HepG2 (cell line): ENCODE measurements around the gene DARS2. TPM values are rescaled to one million over a fixed set of nuclear protein-coding genes. Genes with fewer than 3 reads are reported as not detected.

Source experiments
- ATAC-seq: fragments of 200-7000 bp; cut with Tn5 transposase; 3 replicates; pipeline ENCODE4 v1.9.1; 2020; ENCODE audit warnings: mild to moderate bottlenecking, moderate library complexity
- BruUV-seq: library from RNA; stranded (reverse); fragments of 400-500 nt; replicated peaks from 2 replicates; lab custom pipeline; 2021; lab: Mats Ljungman, UMichigan
- CTCF ChIA-PET: fragments of 300-600 bp; formaldehyde crosslinking; extraction: SDS; loops from one replicate; lab custom pipeline; 2021; ENCODE audit warnings: low total read pairs, inconsistent platforms, low intra/inter-chr PET ratio; lab: Yijun Ruan, JAX
- POLR2A ChIA-PET: fragments of 350-600 bp; sonication (Branson Sonifier 250); formaldehyde crosslinking; loops from one replicate; lab custom pipeline; 2020; ENCODE audit warnings: antibody characterized with exemption, inconsistent platforms; lab: Yijun Ruan, JAX
- DNase-seq: peaks from one replicate; pipeline ENCODE4 v3.0.0-alpha.2; 2015; ENCODE audit warnings: low spot score
- FAIRE-seq: peaks from 3 replicates; lab custom pipeline; 2011; peaks lifted over from hg19 to GRCh38; lab: Jason Lieb, UNC
- H2AFZ ChIP-seq: one replicate; pipeline ENCODE4 v1.6.1; 2011; ENCODE audit warnings: low read length, inconsistent platforms
- H3K27ac ChIP-seq: fragments of 300-600 bp; 3 replicates; pipeline ENCODE4 v1.8.0; 2011; ENCODE audit warnings: mixed run types, mild to moderate bottlenecking, mixed read lengths, low read length, inconsistent platforms; ENCODE audit not compliant: insufficient read depth; ENCODE audit errors: extremely low read length
- H3K27me3 ChIP-seq, 2 experiments: fragments of 200-600 bp in 1 of 2; 2 replicates in 1 of 2; 3 replicates in 1 of 2; pipeline versions ENCODE4 v1.6.0 to v1.8.0; 2011; ENCODE audit warnings: low read length in 2 of 2, mild to moderate bottlenecking in 2 of 2, moderate library complexity in 2 of 2, inconsistent platforms in 1 of 2; ENCODE audit not compliant: insufficient read depth in 2 of 2, control insufficient read depth in 1 of 2
- H3K36me3 ChIP-seq, 2 experiments: fragments of 200-600 bp in 1 of 2; replicated peaks in 1 of 2; 2 replicates in 1 of 2; 3 replicates in 1 of 2; pipeline versions ENCODE4 v1.5.1 to v1.8.0; 2011; ENCODE audit warnings: low read length in 2 of 2, inconsistent platforms in 1 of 2; ENCODE audit not compliant: insufficient read depth in 2 of 2, control insufficient read depth in 1 of 2
- H3K4me1 ChIP-seq: 2 replicates; pipeline ENCODE4 v1.5.1; 2012; ENCODE audit warnings: low read length, inconsistent platforms; ENCODE audit not compliant: insufficient read depth
- H3K4me2 ChIP-seq: 2 replicates; pipeline ENCODE4 v1.6.0; 2011; ENCODE audit warnings: low read depth, low read length, inconsistent platforms
- H3K4me3 ChIP-seq, 3 experiments: fragments of 200-600 bp in 1 of 3; sonication (generic), shearing (Covaris generic) in 1 of 3; replicated peaks in 1 of 3; 2 replicates each; pipeline ENCODE4 v1.5.1; 2011 to 2016; ENCODE audit warnings: low read length in 3 of 3, inconsistent platforms in 2 of 3, low read depth in 2 of 3, mild to moderate bottlenecking in 2 of 3, control low read depth in 1 of 3, mixed read lengths in 1 of 3; ENCODE audit not compliant: insufficient read depth in 1 of 3
- H3K79me2 ChIP-seq: one replicate; pipeline ENCODE4 v1.6.1; 2011; ENCODE audit warnings: low read length, inconsistent platforms; ENCODE audit not compliant: insufficient read depth
- H3K9ac ChIP-seq: 2 replicates; pipeline ENCODE4 v1.6.0; 2011; ENCODE audit warnings: mild to moderate bottlenecking, low read depth, low read length, inconsistent platforms; ENCODE audit not compliant: insufficient read depth
- H3K9me3 ChIP-seq: 2 replicates; pipeline ENCODE4 v1.5.1; 2012; ENCODE audit warnings: mild to moderate bottlenecking, low read length
- H4K20me1 ChIP-seq: 2 replicates; pipeline ENCODE4 v1.6.0; 2011; ENCODE audit warnings: inconsistent platforms, mild to moderate bottlenecking, low read length, moderate library complexity; ENCODE audit not compliant: insufficient read depth
- ATF7 ChIP-seq, 2 experiments: fragments of 450-650 bp in 1 of 2; sonication (generic) in 1 of 2; formaldehyde crosslinking in 1 of 2; IDR thresholded peaks; 2 replicates each; pipeline versions ENCODE4 v1.4.0 to v1.6.1; 2016 to 2020; ENCODE audit warnings: antibody characterized with exemption in 1 of 2, mild to moderate bottlenecking in 1 of 2, missing genetic modification reagents in 1 of 2
- FUBP1 ChIP-seq: sonication (generic); formaldehyde crosslinking; IDR thresholded peaks from 2 replicates; pipeline ENCODE4 v1.5.1; 2020; ENCODE audit warnings: missing genetic modification reagents, mild to moderate bottlenecking, borderline replicate concordance
- GPN1 ChIP-seq: sonication (generic); formaldehyde crosslinking; IDR thresholded peaks from 2 replicates; pipeline ENCODE4 v1.5.1; 2020; ENCODE audit warnings: missing genetic modification reagents, borderline replicate concordance
- IRF9 ChIP-seq: sonication (generic); formaldehyde crosslinking; IDR thresholded peaks from 2 replicates; pipeline ENCODE4 v1.8.0; 2022; ENCODE audit warnings: missing genetic modification reagents, mild to moderate bottlenecking, borderline replicate concordance
- KDM2A ChIP-seq: sonication (generic); formaldehyde crosslinking; IDR thresholded peaks from 2 replicates; pipeline ENCODE4 v1.4.0; 2020; ENCODE audit warnings: low read depth, missing genetic modification reagents, borderline replicate concordance
- PRDM15 ChIP-seq: sonication (generic); formaldehyde crosslinking; IDR thresholded peaks from 2 replicates; pipeline ENCODE4 v1.4.0; 2020; ENCODE audit warnings: missing genetic modification reagents
- SMC3 ChIP-seq: IDR thresholded peaks from 2 replicates; pipeline ENCODE4 v1.6.1; 2011; ENCODE audit warnings: low read length, improper control_type of control experiment
- SNAPC2 ChIP-seq: sonication (generic); formaldehyde crosslinking; IDR thresholded peaks from 2 replicates; pipeline ENCODE4 v1.8.1; 2022; ENCODE audit warnings: mild to moderate bottlenecking, missing genetic modification reagents
- TRAFD1 ChIP-seq: sonication (generic); formaldehyde crosslinking; IDR thresholded peaks from 2 replicates; pipeline ENCODE4 v1.5.1; 2020; ENCODE audit warnings: missing genetic modification reagents, mild to moderate bottlenecking, borderline replicate concordance
- XRCC5 ChIP-seq: fragments of 200-400 bp; formaldehyde crosslinking; optimal IDR thresholded peaks from 2 replicates; pipeline ENCODE3; 2017; ENCODE audit warnings: mild to moderate bottlenecking, low read length
- ZNF34 ChIP-seq: sonication (generic); formaldehyde crosslinking; IDR thresholded peaks from 2 replicates; pipeline ENCODE4 v1.4.0; 2020; ENCODE audit warnings: mild to moderate bottlenecking, missing genetic modification reagents, borderline replicate concordance
- ZNF619 ChIP-seq: sonication (generic); formaldehyde crosslinking; IDR thresholded peaks from 2 replicates; pipeline ENCODE4 v1.4.0; 2020; ENCODE audit warnings: mild to moderate bottlenecking, missing genetic modification reagents
- ZNF670 ChIP-seq: sonication (generic); formaldehyde crosslinking; IDR thresholded peaks from 2 replicates; pipeline ENCODE4 v1.8.0; 2022; ENCODE audit warnings: mild to moderate bottlenecking, missing genetic modification reagents, borderline replicate concordance
- WGBS: methylation state at CpG from one replicate; pipeline ENCODE4 v1.1.6; 2017; ENCODE audit warnings: low lambda C conversion rate; 5-methylcytosine and 5-hydroxymethylcytosine counted together
- in situ Hi-C: cut with HindIII; loops from 2 replicates; pipeline ENCODE4 v1.10.0; 2017; ENCODE audit warnings: low pct_unique_long_range_greater_than_20kb; ENCODE audit not compliant: extremely low pct_ligation_motif_present
- intact Hi-C: fragments of 100-400 bp; cut with micrococcal nuclease; formaldehyde crosslinking; loops from one replicate; pipeline ENCODE4 v1.10.0; 2022; ENCODE audit not compliant: unreplicated experiment
- polyA plus RNA-seq, 8 experiments: library from polyadenylated mRNA; depleted of rRNA in 3 of 8; stranded (reverse) in 7 of 8; unstranded in 1 of 8; fragments of >200 nt; fragmentation: Illumina TruSeq in 4 of 8; extraction: Trizol in 4 of 8; gene quantifications; 2 replicates each; pipeline versions ENCODE4 v1.2.1 to v1.2.3, GENCODE V29; 2011 to 2016; ENCODE audit warnings: low read depth in 4 of 8, missing spikeins in 1 of 8, mixed read lengths in 1 of 8; ENCODE audit not compliant: insufficient read depth in 1 of 8
- total RNA-seq, 5 experiments: library from RNA; depleted of rRNA; stranded (reverse); fragments of >200 nt; fragmentation: Illumina TruSeq; extraction: Trizol; gene quantifications; 2 replicates each; pipeline ENCODE4 v1.2.3, GENCODE V29; 2016; ENCODE audit warnings: low read depth in 1 of 5
- TF ChIP-seq, protein P1 (sequence below): sonication (generic); formaldehyde crosslinking; IDR thresholded peaks from 2 replicates; pipeline ENCODE4 v1.4.0; 2020; ENCODE audit warnings: missing genetic modification reagents

Gene DARS2
- total and polyA plus RNA-seq, 2 of the 13 experiments (the other 11 are each of a cell fraction or from before 2014, with no cell fraction given), result 17.6 to 27.7 TPM

DNA sequence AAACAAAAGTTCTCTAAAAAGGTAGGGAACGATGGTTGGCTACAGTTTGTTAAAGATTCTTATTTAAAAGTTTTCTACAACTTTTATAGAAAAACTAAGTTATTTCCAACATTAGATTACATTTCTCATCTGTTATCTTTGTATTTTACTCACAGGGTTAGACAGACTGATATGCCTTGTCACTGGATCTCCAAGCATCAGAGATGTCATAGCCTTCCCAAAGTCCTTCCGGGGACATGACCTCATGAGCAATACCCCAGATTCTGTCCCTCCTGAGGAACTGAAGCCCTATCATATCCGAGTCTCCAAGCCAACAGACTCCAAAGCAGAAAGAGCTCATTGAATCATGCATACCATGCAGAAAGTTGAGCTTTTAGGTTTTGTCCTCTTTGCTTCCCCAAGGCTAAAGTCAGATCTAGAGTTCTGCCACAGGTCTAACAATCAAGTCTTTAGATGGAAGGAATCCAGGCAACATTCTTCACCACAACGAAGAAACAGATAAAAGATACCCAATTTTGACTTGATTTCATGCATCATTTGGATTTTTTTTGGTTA, 33.0 kb downstream of the DARS2 start:
- Histone ChIP-seq H3K9me3 (no peaks in the 10 kb centered on the region), H3K27ac (no peak overlapping the region), H3K9ac (no peak overlapping the region), H2AFZ (no peak overlapping the region), H3K4me1 (no peaks in the 10 kb centered on the region), H3K4me2 (no peak overlapping the region), H3K36me3 (peaks cover 11 to 35% of the 10 kb centered on the region in 2 experiments), H3K79me2 (no peaks in the 10 kb centered on the region), H3K4me3 (no peak overlapping the region), H3K27me3 (no peaks in the 10 kb centered on the region), H4K20me1 (no peaks in the 10 kb centered on the region; the same call in 1 of the 2 replicates)
- POLR2A ChIA-PET, result interaction anchor here (2.3 kb wide), 1 partner anchor 10 kb away, joined by 9 read pairs; the partner anchor contains the start of genes GAS5 and ZBTB37
- FAIRE-seq (no peak), ATAC-seq (peak; percentile 7; the same call in 1 of the 3 replicates), DNase-seq (no peak)
- CTCF ChIA-PET, result no interaction called here
- intact Hi-C loops, result no loop called here
- in situ Hi-C loops, result no loop called here
- BruUV-seq, result no TSS peak
- WGBS, result 96% methylated on average over 4 of the region's 4 CpGs
- TF ChIP-seq ZNF34 (CRISPR knock-in tag), result no peak
- no peak for TF ChIP-seq KDM2A (CRISPR knock-in tag)
- TF ChIP-seq, protein P1, sequence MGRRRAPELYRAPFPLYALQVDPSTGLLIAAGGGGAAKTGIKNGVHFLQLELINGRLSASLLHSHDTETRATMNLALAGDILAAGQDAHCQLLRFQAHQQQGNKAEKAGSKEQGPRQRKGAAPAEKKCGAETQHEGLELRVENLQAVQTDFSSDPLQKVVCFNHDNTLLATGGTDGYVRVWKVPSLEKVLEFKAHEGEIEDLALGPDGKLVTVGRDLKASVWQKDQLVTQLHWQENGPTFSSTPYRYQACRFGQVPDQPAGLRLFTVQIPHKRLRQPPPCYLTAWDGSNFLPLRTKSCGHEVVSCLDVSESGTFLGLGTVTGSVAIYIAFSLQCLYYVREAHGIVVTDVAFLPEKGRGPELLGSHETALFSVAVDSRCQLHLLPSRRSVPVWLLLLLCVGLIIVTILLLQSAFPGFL (CRISPR knock-in tag), result no peak
- TF ChIP-seq SNAPC2 (CRISPR knock-in tag), result no peak
- TF ChIP-seq TRAFD1 (CRISPR knock-in tag), result no peak
- no peak for TF ChIP-seq ZNF670 (CRISPR knock-in tag)
- TF ChIP-seq GPN1 (CRISPR knock-in tag), result no peak
- no peak for TF ChIP-seq SMC3
- TF ChIP-seq PRDM15 (CRISPR knock-in tag), result no peak
- TF ChIP-seq ZNF619 (CRISPR knock-in tag), result no peak
- TF ChIP-seq XRCC5, result no peak
- no peak for TF ChIP-seq IRF9 (CRISPR knock-in tag)
- no peak for TF ChIP-seq FUBP1 (CRISPR knock-in tag)
- TF ChIP-seq ATF7 (IDR thresholded peaks at IDR 0.05), result no peak
- TF ChIP-seq ATF7 (CRISPR knock-in tag; IDR thresholded peaks at IDR 0.05), result no peak
